Measurements from ENCODE around the gene MPP2.
"Not testable (repeated sequence)": the region's sequence is repeated elsewhere in the genome, so short reads cannot be mapped to it uniquely, and the experiment has no call there.

MPP2 gene, protein sequence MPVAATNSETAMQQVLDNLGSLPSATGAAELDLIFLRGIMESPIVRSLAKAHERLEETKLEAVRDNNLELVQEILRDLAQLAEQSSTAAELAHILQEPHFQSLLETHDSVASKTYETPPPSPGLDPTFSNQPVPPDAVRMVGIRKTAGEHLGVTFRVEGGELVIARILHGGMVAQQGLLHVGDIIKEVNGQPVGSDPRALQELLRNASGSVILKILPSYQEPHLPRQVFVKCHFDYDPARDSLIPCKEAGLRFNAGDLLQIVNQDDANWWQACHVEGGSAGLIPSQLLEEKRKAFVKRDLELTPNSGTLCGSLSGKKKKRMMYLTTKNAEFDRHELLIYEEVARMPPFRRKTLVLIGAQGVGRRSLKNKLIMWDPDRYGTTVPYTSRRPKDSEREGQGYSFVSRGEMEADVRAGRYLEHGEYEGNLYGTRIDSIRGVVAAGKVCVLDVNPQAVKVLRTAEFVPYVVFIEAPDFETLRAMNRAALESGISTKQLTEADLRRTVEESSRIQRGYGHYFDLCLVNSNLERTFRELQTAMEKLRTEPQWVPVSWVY

GRCh38 chr17:43907425-43907981, at the start of gene MPP2:
Gene MPP2, minus strand, starts transcription at chr17:43907536. Its CDS starts 3,076 bp downstream, at chr17:43904460.
- DNase-seq (ENCODE audit: insufficient read length, low spot score) (peak; percentile 88), FAIRE-seq (peak; percentile 88)

DNA sequence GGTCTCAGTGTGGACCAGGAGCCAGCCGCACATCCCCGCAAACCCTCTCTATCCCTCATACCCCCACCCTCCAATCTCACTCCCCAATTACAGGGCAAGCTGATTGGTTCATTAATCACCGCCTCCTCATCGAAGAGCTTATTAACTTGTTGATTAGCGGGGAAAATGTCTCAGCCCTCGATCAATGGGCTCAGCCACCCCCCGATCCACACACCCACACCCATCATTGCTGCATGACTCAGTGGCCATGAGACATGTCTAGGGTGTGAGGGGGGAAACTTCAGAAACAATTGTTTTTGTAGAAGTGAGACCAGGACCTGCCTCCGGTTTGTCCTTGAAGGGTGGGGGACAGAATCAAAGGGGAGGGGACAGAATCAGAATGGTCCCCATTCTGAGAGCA, 48.9 kb upstream of the MPP2 start:
- DNase-seq (ENCODE audit: insufficient read length, low spot score) (no peak), FAIRE-seq (no peak)

- FAIRE-seq: no peak
- no peak for DNase-seq (ENCODE audit: insufficient read length, low spot score)
Measured at GRCh38 chr17:43953746-43954145, 46.4 kb upstream of the MPP2 start, which contains the start of gene PYY. Gene PYY, minus strand, starts transcription at chr17:43953940. Its CDS starts 457 bp downstream, at chr17:43953483.

GRCh38 chr17:43952724-43953666, 45.7 kb upstream of the MPP2 start:
- DNase-seq (ENCODE audit: insufficient read length, low spot score) (no peak), FAIRE-seq (no peak)

GRCh38 chr17:43952351-43952723, 45.0 kb upstream of the MPP2 start:
- DNase-seq (ENCODE audit: insufficient read length, low spot score): no peak
- no peak for FAIRE-seq

- FAIRE-seq: no peak
Measured at GRCh38 chr17:43951750-43952149, 44.4 kb upstream of the MPP2 start.

DNA sequence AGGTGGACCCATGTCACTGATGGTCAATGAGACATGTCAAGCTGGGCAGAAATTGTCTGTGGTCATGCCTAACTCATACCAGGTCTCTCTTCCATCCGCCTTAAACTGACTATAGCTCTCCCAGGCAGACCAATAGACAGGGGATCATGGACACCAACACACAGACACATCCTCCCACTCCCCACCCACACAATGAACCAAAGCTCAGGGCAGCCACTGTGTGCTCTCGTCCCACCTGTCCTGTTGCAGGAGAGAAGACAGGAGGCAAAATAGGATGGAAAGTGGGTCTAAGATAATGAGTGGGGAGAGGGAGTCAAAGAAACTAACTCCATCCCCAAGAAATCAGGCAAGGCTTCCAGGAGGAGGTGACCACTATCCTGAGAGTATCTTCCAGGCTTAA, 43.2 kb upstream of the MPP2 start:
- DNase-seq (ENCODE audit: insufficient read length, low spot score) (no peak), FAIRE-seq (peak; percentile 62)

More at GRCh38 chr17:43951750-43952149, 44.4 kb upstream of the MPP2 start:
- DNase-seq (ENCODE audit: insufficient read length, low spot score): no peak

GRCh38 chr17:43949781-43950180, 42.4 kb upstream of the MPP2 start:
- FAIRE-seq (peak; percentile 62), DNase-seq (ENCODE audit: insufficient read length, low spot score) (no peak)

DNA sequence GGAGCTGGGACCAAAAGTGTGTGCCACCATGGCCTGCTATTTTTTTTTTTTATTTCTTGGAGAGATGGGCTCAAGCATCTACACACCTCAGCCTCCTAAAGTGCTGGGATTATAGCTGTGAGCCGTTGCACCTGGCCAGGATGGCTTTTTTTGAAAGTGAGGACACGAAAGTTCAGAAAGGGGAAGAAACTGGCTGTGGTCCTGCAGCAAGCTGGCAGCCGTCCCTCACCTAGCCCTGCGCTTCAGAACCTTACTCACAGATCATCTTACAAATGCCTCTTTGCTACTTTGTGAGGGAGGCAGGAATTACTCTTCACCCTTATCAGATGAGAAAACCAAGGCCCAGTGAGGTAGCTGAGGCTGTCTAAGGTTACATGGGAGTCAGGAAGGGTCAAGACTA, 39.4 kb upstream of the MPP2 start:
- DNase-seq (ENCODE audit: insufficient read length, low spot score) (no peak), FAIRE-seq (no peak)

DNA sequence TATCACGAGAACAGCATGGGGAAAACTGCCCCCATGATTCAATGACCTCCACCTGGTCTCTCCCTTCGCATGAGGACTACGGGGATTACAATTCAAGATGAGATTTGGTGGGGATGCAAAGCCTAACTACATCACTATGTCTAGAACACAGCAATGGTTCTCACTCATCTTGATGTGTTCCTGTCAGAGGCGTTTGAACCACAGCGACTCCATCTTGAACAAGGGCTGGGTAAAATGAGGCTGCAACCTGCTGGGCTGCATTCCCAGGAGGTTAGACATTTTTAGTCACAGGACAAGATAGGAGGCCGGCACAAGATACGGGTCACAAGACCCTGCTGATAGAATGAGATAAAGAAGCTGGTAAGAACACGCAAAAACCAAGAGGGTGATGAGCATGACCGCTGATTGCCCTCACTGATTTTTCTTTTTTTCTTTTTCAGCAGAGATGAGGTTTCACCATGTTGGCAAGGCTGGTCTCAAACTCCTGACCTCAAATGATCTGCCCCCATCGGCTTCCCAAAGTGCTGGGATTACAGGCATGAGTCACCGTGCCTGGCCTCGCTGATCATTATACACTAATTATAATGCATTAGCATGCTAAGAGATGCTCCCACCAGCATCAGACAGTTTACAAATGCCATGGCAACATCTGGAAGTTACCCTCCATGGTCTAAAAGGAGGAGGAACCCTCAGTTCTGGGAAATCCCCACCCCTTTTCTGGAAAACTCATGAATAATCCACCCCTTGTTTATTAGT, 37.9 kb upstream of the MPP2 start:
- FAIRE-seq (no peak), DNase-seq (ENCODE audit: insufficient read length, low spot score) (no peak)

GRCh38 chr17:43942051-43942685, 34.8 kb upstream of the MPP2 start, which contains the start of gene PPY:
Gene PPY, minus strand, starts transcription at chr17:43942476. Its CDS starts 822 bp downstream, at chr17:43941654.
- FAIRE-seq: peak; percentile 28
- no peak for DNase-seq (ENCODE audit: insufficient read length, low spot score)

DNA sequence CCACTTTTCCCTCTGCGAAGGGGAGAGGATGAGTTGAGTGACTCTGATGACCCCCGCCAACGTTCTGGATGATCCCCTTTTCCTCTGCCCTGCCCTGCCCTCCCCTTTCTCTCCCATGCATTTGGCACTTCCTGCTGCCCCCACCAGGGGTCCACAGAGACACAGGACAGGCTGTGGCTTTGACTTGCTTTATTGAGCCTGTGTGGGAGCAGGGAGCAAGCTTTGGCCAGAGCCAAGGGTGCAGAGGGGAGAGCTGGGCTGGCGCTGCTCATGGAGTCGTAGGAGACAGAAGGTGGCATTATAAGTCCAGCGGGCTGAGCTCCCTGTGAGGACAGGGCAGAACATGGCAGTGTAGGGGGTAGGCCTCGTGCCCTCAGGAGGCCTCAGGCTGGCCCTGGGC, 33.3 kb upstream of the MPP2 start:
- FAIRE-seq: peak; percentile 93
- peak; percentile 79 for DNase-seq (ENCODE audit: insufficient read length, low spot score)

DNA sequence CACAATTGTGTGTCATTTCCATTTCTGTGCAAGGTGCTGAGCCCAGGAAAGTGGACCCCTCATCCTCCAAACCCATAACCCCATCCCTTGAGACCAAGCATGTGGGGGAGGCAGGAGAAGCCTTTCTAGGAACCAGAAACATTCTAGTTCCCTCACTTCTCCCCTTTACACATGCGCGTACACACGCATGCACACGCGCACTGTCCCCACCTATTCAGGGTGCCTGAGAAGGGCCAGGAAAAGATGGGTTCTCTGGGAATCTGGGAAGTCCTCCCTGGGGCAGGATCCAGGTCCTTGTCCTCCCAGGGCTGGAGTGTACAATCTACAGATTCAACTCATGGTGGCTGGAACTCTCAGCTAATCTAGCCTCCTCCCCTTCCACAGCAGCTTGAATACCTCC, 32.5 kb upstream of the MPP2 start:
- peak; percentile 44 for FAIRE-seq

DNA sequence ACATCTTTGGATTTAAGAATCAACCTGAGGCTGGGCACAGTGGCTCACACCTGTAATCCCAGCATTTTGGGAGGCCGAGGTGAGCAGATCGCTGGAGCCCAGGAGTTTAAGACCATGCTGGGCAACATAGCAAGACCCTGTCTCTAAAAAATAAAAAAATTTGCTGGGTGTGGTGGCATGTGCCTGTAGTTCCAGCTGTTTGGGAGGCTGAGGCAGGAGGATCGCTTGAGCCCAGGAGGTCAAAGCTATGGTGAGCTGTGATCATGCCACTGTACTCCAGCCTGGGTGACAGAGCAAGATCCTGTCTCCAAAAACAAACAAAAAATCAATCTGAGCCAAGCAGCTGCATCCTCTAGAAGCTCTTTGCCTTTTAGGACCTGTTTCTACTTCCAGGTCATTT, 32.1 kb upstream of the MPP2 start:
- not testable (repeated sequence) for FAIRE-seq; DNase-seq (ENCODE audit: insufficient read length, low spot score)

More for the DNA sequence above, 32.5 kb upstream of the MPP2 start:
- DNase-seq (ENCODE audit: insufficient read length, low spot score): no peak

- no peak for DNase-seq (ENCODE audit: insufficient read length, low spot score)
- FAIRE-seq: no peak
Measured at GRCh38 chr17:43938838-43939182, 31.5 kb upstream of the MPP2 start.

- FAIRE-seq (no peak), DNase-seq (ENCODE audit: insufficient read length, low spot score) (no peak)
Measured at GRCh38 chr17:43936434-43936833, 29.1 kb upstream of the MPP2 start.

- DNase-seq (ENCODE audit: insufficient read length, low spot score): no peak
- no peak for FAIRE-seq
Measured at GRCh38 chr17:43935926-43936261, 28.6 kb upstream of the MPP2 start.

DNA sequence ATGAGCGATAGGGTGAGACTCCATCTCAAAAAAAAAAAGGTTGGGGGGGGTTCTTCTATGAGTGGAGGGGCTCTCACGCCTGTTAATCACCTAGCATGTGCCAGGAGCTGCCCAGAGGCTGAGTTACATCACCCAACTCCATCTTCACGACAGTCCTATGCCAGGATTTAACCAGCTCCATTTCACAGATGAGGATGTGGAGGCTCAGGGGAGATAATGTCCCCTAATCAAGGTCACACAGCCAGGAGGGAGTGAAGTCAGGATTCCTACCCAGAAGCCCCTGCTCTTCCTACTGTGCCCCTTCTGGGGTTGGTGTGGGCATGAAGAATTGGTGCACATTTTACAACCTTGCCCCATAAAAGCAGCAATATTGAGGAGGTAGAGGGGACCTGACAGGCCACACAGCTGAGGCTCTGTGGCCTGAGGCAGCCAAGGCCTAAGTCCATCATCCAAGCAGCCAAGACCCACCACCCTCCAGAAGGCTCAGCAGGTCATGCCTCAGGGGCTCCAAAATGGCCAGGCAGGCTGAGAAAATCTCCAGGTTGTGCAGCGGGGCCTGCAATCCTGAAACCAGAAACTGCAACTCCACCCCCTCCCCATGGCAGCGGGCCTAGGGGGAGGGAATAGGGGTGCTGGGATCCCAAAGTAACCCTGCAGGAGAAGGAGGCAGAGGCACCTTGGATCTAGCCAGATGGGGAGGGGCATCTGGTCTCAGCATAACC, 28.0 kb upstream of the MPP2 start:
- FAIRE-seq: no peak

DNA sequence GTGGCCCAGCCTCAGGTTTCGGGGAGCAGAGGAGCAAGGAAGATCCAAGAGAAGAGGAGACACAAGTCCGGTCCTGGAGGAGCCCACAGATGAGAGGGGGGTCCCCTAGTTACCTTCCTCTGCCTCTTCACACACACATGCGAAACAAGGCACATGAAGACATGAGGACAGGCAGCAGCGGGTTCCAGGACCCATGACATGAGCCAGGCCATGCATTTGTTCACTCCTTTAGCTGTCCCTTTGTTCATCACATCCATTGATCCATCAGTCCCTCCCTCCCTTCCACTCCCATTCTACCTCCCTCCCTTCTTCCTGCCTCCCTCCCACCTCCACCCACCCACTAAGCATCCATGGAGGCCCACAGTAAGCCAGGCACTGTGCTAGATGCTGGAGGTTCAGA, 25.6 kb upstream of the MPP2 start:
- FAIRE-seq (no peak), DNase-seq (ENCODE audit: insufficient read length, low spot score) (no peak)

More for the DNA sequence above, 28.0 kb upstream of the MPP2 start:
- DNase-seq (ENCODE audit: insufficient read length, low spot score): no peak

All from HTR-8/SVneo (cell line).